Neuronal stem cell (in vitro differentiated cells): ENCODE measurements around the gene CELF4.

Experiments
- DNase-seq: peaks from one replicate; pipeline ENCODE4 v3.0.0-alpha.2; 2013; ENCODE audit warnings: low spot score
- H2AFZ ChIP-seq: one replicate; pipeline ENCODE4 v1.6.1; 2013; ENCODE audit warnings: mild to moderate bottlenecking, low read length, inconsistent platforms
- H2AK5ac ChIP-seq: 2 replicates; pipeline ENCODE4 v1.6.1; 2013; ENCODE audit warnings: low read depth, mild to moderate bottlenecking, inconsistent platforms, low read length, moderate library complexity, mixed read lengths
- H2BK120ac ChIP-seq: 2 replicates; pipeline ENCODE4 v1.6.1; 2013; ENCODE audit warnings: low read depth, mild to moderate bottlenecking, inconsistent platforms, low read length, moderate library complexity, mixed read lengths
- H2BK12ac ChIP-seq: one replicate; pipeline ENCODE4 v1.6.1; 2013; ENCODE audit warnings: low read length, inconsistent platforms
- H2BK15ac ChIP-seq: 2 replicates; pipeline ENCODE4 v1.6.1; 2013; ENCODE audit warnings: mild to moderate bottlenecking, low read length, inconsistent platforms, mixed read lengths
- H2BK5ac ChIP-seq: one replicate; pipeline ENCODE4 v1.6.1; 2013; ENCODE audit warnings: inconsistent platforms, mild to moderate bottlenecking, low read length, moderate library complexity
- H3K14ac ChIP-seq: one replicate; pipeline ENCODE4 v1.6.1; 2013; ENCODE audit warnings: low read length, inconsistent platforms
- H3K18ac ChIP-seq: 2 replicates; pipeline ENCODE4 v1.6.1; 2013; ENCODE audit warnings: low read length, inconsistent platforms
- H3K23ac ChIP-seq: 2 replicates; pipeline ENCODE4 v1.6.1; 2013; ENCODE audit warnings: low read depth, mild to moderate bottlenecking, mixed read lengths, low read length, inconsistent platforms; ENCODE audit not compliant: poor library complexity
- H3K27ac ChIP-seq: replicated peaks from 3 replicates; pipeline ENCODE4 v1.5.1; 2013; ENCODE audit warnings: low read length, inconsistent platforms
- H3K27me3 ChIP-seq, 3 experiments: 2 replicates each; pipeline ENCODE4 v1.6.1; 2013; ENCODE audit warnings: low read length in 3 of 3, mild to moderate bottlenecking in 2 of 3, inconsistent platforms in 1 of 3, low read depth in 1 of 3, mixed read lengths in 1 of 3, moderate library complexity in 1 of 3; ENCODE audit not compliant: control insufficient read depth in 3 of 3, insufficient read depth in 3 of 3
- H3K36me3 ChIP-seq, 2 donors: replicated peaks in 1 of 2; 2 replicates each; pipeline ENCODE4 v1.6.1; 2013; ENCODE audit warnings: low read length in 2 of 2; ENCODE audit not compliant: control insufficient read depth in 2 of 2, insufficient read depth in 2 of 2
- H3K4ac ChIP-seq: 2 replicates; pipeline ENCODE4 v1.6.1; 2013; ENCODE audit warnings: inconsistent platforms, mild to moderate bottlenecking, low read length, moderate library complexity
- H3K4me1 ChIP-seq, 2 donors: 1 replicate in 1 of 2; 2 replicates in 1 of 2; pipeline ENCODE4 v1.6.1; 2013; ENCODE audit warnings: low read length in 2 of 2, low read depth in 1 of 2; ENCODE audit not compliant: control insufficient read depth in 2 of 2, insufficient read depth in 1 of 2
- H3K4me2 ChIP-seq: one replicate; pipeline ENCODE4 v1.6.1; 2013; ENCODE audit warnings: mild to moderate bottlenecking, low read length, inconsistent platforms; ENCODE audit not compliant: insufficient read depth, poor library complexity, severe bottlenecking
- H3K4me3 ChIP-seq, 2 donors: 2 replicates each; pipeline ENCODE4 v1.5.1; 2013; ENCODE audit warnings: low read length in 2 of 2, mild to moderate bottlenecking in 2 of 2, inconsistent platforms in 1 of 2, moderate library complexity in 1 of 2
- H3K79me1 ChIP-seq: one replicate; pipeline ENCODE4 v1.6.1; 2013; ENCODE audit warnings: low read depth, mild to moderate bottlenecking, inconsistent platforms, low read length, moderate library complexity
- H3K9ac ChIP-seq: one replicate; pipeline ENCODE4 v1.6.1; 2013; ENCODE audit warnings: mild to moderate bottlenecking, low read depth, low read length, inconsistent platforms; ENCODE audit not compliant: poor library complexity
- H3K9me3 ChIP-seq, 2 donors: replicated peaks in 1 of 2; 2 replicates each; pipeline versions ENCODE3 to v1.6.1; 2013; ENCODE audit warnings: low read length in 2 of 2, mild to moderate bottlenecking in 2 of 2, inconsistent platforms in 1 of 2, low read depth in 1 of 2, mixed read lengths in 1 of 2, moderate library complexity in 1 of 2; ENCODE audit not compliant: control insufficient read depth in 2 of 2, insufficient read depth in 1 of 2
- H4K8ac ChIP-seq: one replicate; pipeline ENCODE4 v1.6.1; 2013; ENCODE audit warnings: low read depth, mild to moderate bottlenecking, inconsistent platforms, low read length, moderate library complexity
- H4K91ac ChIP-seq: one replicate; pipeline ENCODE4 v1.6.1; 2013; ENCODE audit warnings: low read length, low read depth, mild to moderate bottlenecking, inconsistent platforms; ENCODE audit not compliant: poor library complexity
- WGBS, 2 donors: extraction: QIAGEN DNeasy Blood & Tissue Kit; methylation state at CpG; one replicate each; pipeline ENCODE4 v1.1.7; 2013; ENCODE audit warnings: missing lambda C conversion rate in 2 of 2, mixed read lengths in 1 of 2; ENCODE audit not compliant: insufficient read length in 2 of 2, insufficient replicate concordance in 1 of 2; ENCODE audit errors: extremely low coverage in 2 of 2; 5-methylcytosine and 5-hydroxymethylcytosine counted together

CELF4 gene

DNA sequence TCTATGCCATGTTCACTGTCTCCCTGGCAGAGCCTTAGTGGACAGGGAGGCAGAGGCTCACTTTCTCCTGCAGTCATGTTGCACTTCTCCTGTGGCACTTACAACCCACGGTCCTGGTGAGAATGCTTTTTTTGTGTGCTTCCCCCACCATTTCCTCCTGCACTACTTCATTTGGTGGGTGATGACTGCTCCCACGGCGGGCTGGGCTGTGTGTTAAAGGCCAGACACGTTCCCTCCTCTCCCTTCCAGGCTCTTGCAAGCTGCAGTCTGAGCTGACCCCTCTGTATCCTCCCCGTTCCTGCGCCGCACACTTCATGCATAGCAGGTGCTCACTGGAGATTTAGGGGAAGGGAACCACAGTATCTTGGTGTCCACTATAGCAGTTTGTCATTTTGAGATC is 170.5 kb downstream of the CELF4 start:
- no peak overlapping the region for H3K4me2 ChIP-seq
- H3K79me1 ChIP-seq, result no peaks in the 10 kb centered on the region
- peak overlapping the region; percentile 72 for H2AK5ac ChIP-seq
- H4K91ac ChIP-seq, result no peak overlapping the region
- no peak overlapping the region for H3K4me3 ChIP-seq
- peak overlapping the region; percentile 65 for H2BK15ac ChIP-seq
- peak overlapping the region; percentile 66 for H3K18ac ChIP-seq
- no peak overlapping the region for H2BK12ac ChIP-seq
- no peak for DNase-seq
- WGBS, 2 donors, result no CpG with 5 or more reads among the region's 7 CpGs
- peaks cover 0 to 2% of the 10 kb centered on the region in 2 donors for H3K9me3 ChIP-seq
- H2AFZ ChIP-seq, result no peak overlapping the region
- H4K8ac ChIP-seq, result no peak overlapping the region
- no peaks in the 10 kb centered on the region for H3K36me3 ChIP-seq
- H3K27me3 ChIP-seq, result peaks cover 0 to 13% (median 2%) of the 10 kb centered on the region in 3 experiments
- H3K14ac ChIP-seq, result no peak overlapping the region
- peaks cover 7 to 14% of the 10 kb centered on the region in 2 donors for H3K4me1 ChIP-seq
- no peak overlapping the region for H2BK120ac ChIP-seq
- no peak overlapping the region for H3K9ac ChIP-seq
- no peak overlapping the region for H3K27ac ChIP-seq
- H2BK5ac ChIP-seq, result no peak overlapping the region
- H3K23ac ChIP-seq, result no peak overlapping the region
- no peak overlapping the region for H3K4ac ChIP-seq

GRCh38 chr18:37394610-37394965 is 171.0 kb downstream of the CELF4 start:
- Histone ChIP-seq H4K8ac (no peak overlapping the region), H2AK5ac (peak overlapping the region; percentile 38), H3K36me3 (no peaks in the 10 kb centered on the region), H3K4me3 (peak overlapping the region; percentile 49 to 75), H3K4ac (no peak overlapping the region), H3K27me3 (peaks cover 0 to 13% (median 2%) of the 10 kb centered on the region in 3 experiments), H3K23ac (no peak overlapping the region), H3K27ac (no peak overlapping the region), H3K14ac (no peak overlapping the region), H3K4me2 (peak overlapping the region; percentile 84), H2BK5ac (no peak overlapping the region), H3K9ac (no peak overlapping the region), H2BK120ac (no peak overlapping the region), H4K91ac (no peak overlapping the region), H2BK15ac (peak overlapping the region; percentile 1), H3K79me1 (no peaks in the 10 kb centered on the region), H2BK12ac (no peak overlapping the region), H2AFZ (peak overlapping the region; percentile 99), H3K9me3 (peaks cover 4 to 7% of the 10 kb centered on the region in 2 donors), H3K18ac (peak overlapping the region; percentile 87), H3K4me1 (peaks cover 7 to 14% of the 10 kb centered on the region in 2 donors)
- no peak for DNase-seq
- WGBS, 2 donors, result no CpG with 5 or more reads among the region's 5 CpGs

DNA sequence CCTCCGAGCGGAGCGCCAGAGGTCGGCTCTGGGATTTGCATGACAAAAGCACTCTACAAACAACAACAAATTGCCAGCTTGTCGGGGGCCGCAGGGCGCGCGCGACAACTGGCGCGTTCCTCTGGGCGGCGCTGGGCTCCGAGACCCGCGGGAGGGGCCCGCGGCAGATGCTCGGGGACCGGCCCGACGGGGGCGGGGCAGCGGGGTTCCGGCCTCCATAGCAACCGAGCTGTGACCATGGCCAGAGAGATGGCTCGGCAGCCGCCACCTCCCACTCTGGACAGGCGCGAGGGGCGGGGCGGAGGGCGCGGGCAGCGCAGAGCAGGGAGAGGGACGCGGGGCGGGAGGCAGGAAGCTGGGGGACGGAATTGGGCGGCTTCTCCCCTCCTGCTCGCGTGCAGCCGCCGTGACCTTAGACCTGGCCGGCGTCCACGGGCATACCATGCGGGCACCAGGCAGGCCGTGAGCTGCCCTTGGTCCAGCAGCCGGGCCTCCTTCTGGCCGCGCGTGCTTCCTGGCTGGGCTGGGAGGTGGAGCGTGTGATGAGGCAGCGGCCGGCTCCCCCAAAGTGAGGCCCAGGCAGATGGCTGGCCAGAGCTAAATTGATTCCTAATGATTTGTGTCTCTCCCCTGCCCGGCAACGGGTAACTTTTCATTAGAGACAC is 171.5 kb downstream of the CELF4 start:
- Histone ChIP-seq H3K18ac (peak overlapping the region; percentile 93), H3K9me3 (peaks cover 5 to 9% of the 10 kb centered on the region in 2 donors), H3K9ac (peak overlapping the region; percentile 84), H3K4me3 (peak overlapping the region; percentile 49 to 75), H2AK5ac (no peak overlapping the region), H3K23ac (peak overlapping the region; percentile 27), H2BK120ac (no peak overlapping the region), H3K27me3 (peaks cover 0 to 13% (median 2%) of the 10 kb centered on the region in 3 experiments), H3K14ac (no peak overlapping the region), H2BK5ac (no peak overlapping the region), H3K4me2 (peak overlapping the region; percentile 84), H2BK12ac (no peak overlapping the region), H2BK15ac (peak overlapping the region; percentile 1), H3K4me1 (peaks cover 7 to 14% of the 10 kb centered on the region in 2 donors), H3K27ac (no peak overlapping the region), H3K4ac (no peak overlapping the region), H3K36me3 (no peaks in the 10 kb centered on the region), H4K91ac (no peak overlapping the region), H3K79me1 (no peaks in the 10 kb centered on the region), H2AFZ (peak overlapping the region; percentile 99), H4K8ac (no peak overlapping the region)
- peak; percentile 89 for DNase-seq
- WGBS, 2 donors, result no CpG with 5 or more reads among the region's 59 CpGs

- Histone ChIP-seq H3K36me3 (no peaks in the 10 kb centered on the region), H3K9ac (peak overlapping the region; percentile 38), H2BK15ac (peak overlapping the region; percentile 90), H3K23ac (no peak overlapping the region), H3K4me3 (peak overlapping the region; percentile 40 to 49), H3K27me3 (peaks cover 0 to 13% (median 2%) of the 10 kb centered on the region in 3 experiments), H2BK120ac (no peak overlapping the region), H3K4me2 (peak overlapping the region; percentile 28), H3K9me3 (peaks cover 5 to 9% of the 10 kb centered on the region in 2 donors), H2AK5ac (peak overlapping the region; percentile 66), H4K91ac (no peak overlapping the region), H3K18ac (peak overlapping the region; percentile 73), H3K79me1 (no peaks in the 10 kb centered on the region), H3K4me1 (peaks cover 7 to 12% of the 10 kb centered on the region in 2 donors), H4K8ac (no peak overlapping the region), H2BK5ac (peak overlapping the region; percentile 27), H2BK12ac (no peak overlapping the region), H3K14ac (no peak overlapping the region), H3K27ac (no peak overlapping the region), H3K4ac (no peak overlapping the region), H2AFZ (no peak overlapping the region)
- no peak for DNase-seq
- no CpG with 5 or more reads among the region's 6 CpGs for WGBS, 2 donors
These were observed 172.3 kb downstream of the CELF4 start for GRCh38 chr18:37393221-37393827.
